Stimulated activated CD4-positive, alpha-beta T cell treated with anti-CD3 and anti-CD28 coated beads, Interleukin-15, amount 100 ng/mL, for 24 hours (primary cell): ENCODE data around the gene GRM3.
A peak's percentile ranks its signal among the peaks of the same experiment; 100 is the strongest.

Source experiments
- DNase-seq: peaks from one replicate; pipeline ENCODE4 v3.0.0-alpha.2; 2020

The GRM3 gene

GRCh38 chr7:86790383-86790782 lies 146.7 kb downstream of the GRM3 start:
- DNase-seq = no peak

- DNase-seq = no peak
Measured at GRCh38 chr7:86792260-86792659, 148.6 kb downstream of the GRM3 start.

- DNase-seq = no peak
Measured at GRCh38 chr7:86793136-86793535, 149.4 kb downstream of the GRM3 start.

GRCh38 chr7:86814661-86815379 lies 171.1 kb downstream of the GRM3 start:
- DNase-seq = no peak

- DNase-seq = no peak
Measured at GRCh38 chr7:86815556-86815955, 171.8 kb downstream of the GRM3 start.

- no peak for DNase-seq
Measured at GRCh38 chr7:86818903-86819302, 175.2 kb downstream of the GRM3 start.

GRCh38 chr7:86823769-86824168 lies 180.1 kb downstream of the GRM3 start:
- DNase-seq = no peak

GRCh38 chr7:86825264-86825663 lies 181.6 kb downstream of the GRM3 start:
- DNase-seq = no peak

- no peak for DNase-seq
Measured at GRCh38 chr7:86826948-86827347, 183.2 kb downstream of the GRM3 start.

GRCh38 chr7:86833360-86833759 lies 189.7 kb downstream of the GRM3 start:
- DNase-seq = no peak

GRCh38 chr7:86837235-86837634 lies 193.5 kb downstream of the GRM3 start:
- no peak for DNase-seq

GRCh38 chr7:86844608-86845007 lies 200.9 kb downstream of the GRM3 start:
- no peak for DNase-seq

GRCh38 chr7:86846494-86847190 lies 202.9 kb downstream of the GRM3 start:
- no peak for DNase-seq

GRCh38 chr7:86848226-86848625 lies 204.5 kb downstream of the GRM3 start:
- no peak for DNase-seq

GRCh38 chr7:86851566-86851965 lies 207.9 kb downstream of the GRM3 start:
- DNase-seq = no peak

GRCh38 chr7:86863452-86863851 lies 219.7 kb downstream of the GRM3 start:
- DNase-seq = no peak

GRCh38 chr7:86867163-86867762 lies 223.6 kb downstream of the GRM3 start:
- DNase-seq = no peak

GRCh38 chr7:86876146-86876545 lies 232.4 kb downstream of the GRM3 start:
- DNase-seq = no peak

- DNase-seq = no peak
Measured at GRCh38 chr7:86884152-86884551, 240.4 kb downstream of the GRM3 start.

GRCh38 chr7:86889501-86889900 lies 245.8 kb downstream of the GRM3 start:
- no peak for DNase-seq

GRCh38 chr7:86898171-86898570 lies 254.5 kb downstream of the GRM3 start:
- no peak for DNase-seq

GRCh38 chr7:86900886-86901285 lies 257.2 kb downstream of the GRM3 start:
- no peak for DNase-seq

GRCh38 chr7:86904949-86905834 lies 261.5 kb downstream of the GRM3 start:
- DNase-seq = peak; percentile 5
